GM12892 (cell line): ENCODE data around the gene ZFYVE28.
A peak's percentile ranks its signal among the peaks of the same experiment; 100 is the strongest.

ENCODE experiments used
- DNase-seq: peaks from one replicate; pipeline ENCODE4 v3.0.0; 2011; ENCODE audit not compliant: insufficient read length
- FAIRE-seq: peaks from 2 replicates; lab custom pipeline; 2011; peaks lifted over from hg19 to GRCh38; lab: Jason Lieb, UNC
- POLR2A ChIP-seq: IDR thresholded peaks from 2 replicates; pipeline ENCODE4 v1.6.1; 2011; ENCODE audit warnings: low read depth, low read length, control low read depth
- POLR2AphosphoS5 ChIP-seq: IDR thresholded peaks from 2 replicates; pipeline ENCODE4 v1.6.1; 2011; ENCODE audit warnings: low read depth, low read length, control low read depth
- TAF1 ChIP-seq: IDR thresholded peaks from 2 replicates; pipeline ENCODE4 v1.6.1; 2011; ENCODE audit warnings: low read depth, mild to moderate bottlenecking, control low read depth, low read length, borderline replicate concordance

Gene ZFYVE28

DNA sequence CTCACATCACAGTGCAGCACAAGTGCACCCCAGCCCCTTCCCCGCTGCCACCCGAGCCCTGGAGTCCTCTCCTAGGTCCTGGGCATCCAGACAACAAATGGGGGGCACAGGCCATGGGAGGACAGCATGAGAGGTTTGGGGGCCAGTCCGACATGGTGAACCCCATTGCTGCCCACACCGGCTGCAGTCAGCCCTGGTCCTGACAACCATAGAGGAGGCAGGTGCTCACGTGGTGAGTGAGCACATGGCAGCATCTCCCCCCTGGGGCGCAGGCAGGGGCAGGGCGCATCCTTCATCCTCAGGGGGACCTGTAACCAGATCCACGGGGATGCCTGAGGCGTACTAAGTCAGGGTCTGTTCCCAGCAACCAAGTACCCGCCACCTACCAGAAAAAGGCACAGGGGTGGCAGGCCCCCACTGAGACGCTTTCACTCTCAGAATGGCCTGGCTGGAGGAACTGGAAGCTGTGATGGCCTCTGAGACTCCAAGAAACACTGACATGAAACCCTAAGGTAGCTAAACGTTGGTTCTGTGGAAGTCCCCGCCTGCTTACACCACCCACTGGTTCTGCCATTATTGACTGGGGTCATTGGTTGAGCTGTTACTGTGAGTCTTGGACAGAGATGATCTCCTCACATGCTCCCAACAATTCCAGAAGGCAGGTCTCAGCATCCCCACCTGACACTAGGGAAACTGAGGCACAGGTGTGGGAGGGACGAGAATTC, 6.5 kb downstream of the ZFYVE28 start:
- FAIRE-seq (peak; percentile 93), DNase-seq (peak; percentile 56)
- 0 out of 2 replicates have a peak, but pooled peaks have one; percentile 26 for TF ChIP-seq POLR2A
- TF ChIP-seq POLR2AphosphoS5: no peak
- TF ChIP-seq TAF1: peak; percentile 61; the same call in 1 of the 2 replicates

DNA sequence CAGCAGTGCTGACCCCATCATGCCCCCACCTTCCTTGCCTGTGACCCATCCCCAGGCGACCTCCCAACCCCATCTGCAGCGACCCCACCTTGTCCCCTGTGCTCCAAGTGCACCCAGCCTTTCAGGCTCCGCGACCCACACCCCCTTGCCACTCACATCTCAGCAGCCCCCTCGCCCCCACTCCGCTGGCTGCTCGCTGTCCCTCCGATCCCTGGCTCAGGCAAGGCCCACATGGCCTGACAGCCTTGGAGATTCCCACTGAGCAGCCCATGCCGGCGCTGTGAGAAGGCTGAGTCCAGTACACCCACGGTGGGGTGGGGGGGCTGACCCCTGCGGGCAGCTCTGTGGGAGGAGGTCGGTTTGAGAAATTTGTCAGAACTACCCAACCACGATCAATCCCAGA, 9.1 kb downstream of the ZFYVE28 start:
- TF ChIP-seq TAF1: no peak
- no peak for TF ChIP-seq POLR2AphosphoS5
- TF ChIP-seq POLR2A: no peak
- FAIRE-seq (no peak), DNase-seq (no peak)

DNA sequence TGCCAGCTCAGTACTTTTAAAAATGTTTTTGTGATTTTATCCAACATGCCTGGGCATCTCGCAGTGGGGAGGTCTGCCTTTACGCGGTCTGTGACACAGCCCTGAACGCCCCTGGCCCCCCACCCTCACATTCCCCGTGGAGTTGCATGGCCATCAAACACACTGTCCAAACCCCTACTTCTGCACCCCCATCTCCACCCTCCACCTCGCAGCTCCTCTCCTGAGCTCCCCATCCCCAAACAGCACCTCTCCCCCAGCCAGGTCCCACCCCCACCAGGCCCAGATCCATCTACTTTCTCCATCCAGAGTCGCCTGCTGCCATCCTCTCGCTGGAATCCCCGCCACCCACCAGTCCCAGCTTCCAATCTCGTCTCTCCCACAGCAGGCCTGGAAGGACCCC, 9.5 kb downstream of the ZFYVE28 start:
- TF ChIP-seq TAF1 (no peak), POLR2A (no peak), POLR2AphosphoS5 (no peak)
- no peak for FAIRE-seq
- DNase-seq: no peak

DNA sequence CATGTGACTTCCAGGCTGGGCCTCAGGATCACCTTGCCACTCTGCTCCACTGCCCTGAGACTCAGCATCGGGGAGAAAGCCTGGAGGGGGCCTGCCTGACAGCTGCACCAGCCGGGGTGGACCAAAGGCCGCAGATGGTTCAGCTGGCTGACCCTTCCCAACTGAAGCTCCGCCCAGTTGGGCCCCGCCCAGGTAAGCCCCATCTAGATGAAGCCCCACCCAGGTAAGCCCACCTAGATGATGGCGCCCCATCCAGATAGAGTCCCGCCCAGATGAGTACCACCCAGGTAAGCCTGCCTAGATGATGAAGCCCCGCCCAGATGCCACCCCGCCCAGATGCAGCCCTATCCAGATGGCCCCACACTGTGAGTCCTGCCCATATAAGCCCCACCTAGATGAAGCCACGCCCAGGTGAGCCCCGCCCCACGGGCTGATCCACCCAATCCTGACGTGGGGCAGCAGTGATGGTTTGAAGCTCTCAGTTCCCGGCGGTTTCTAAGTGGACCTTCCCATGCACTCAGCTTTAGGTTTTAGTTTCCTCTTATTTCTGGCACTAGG, 10.0 kb downstream of the ZFYVE28 start:
- TF ChIP-seq TAF1: no peak
- TF ChIP-seq POLR2A: no peak
- TF ChIP-seq POLR2AphosphoS5: no peak
- DNase-seq (no peak), FAIRE-seq (no peak)

DNA sequence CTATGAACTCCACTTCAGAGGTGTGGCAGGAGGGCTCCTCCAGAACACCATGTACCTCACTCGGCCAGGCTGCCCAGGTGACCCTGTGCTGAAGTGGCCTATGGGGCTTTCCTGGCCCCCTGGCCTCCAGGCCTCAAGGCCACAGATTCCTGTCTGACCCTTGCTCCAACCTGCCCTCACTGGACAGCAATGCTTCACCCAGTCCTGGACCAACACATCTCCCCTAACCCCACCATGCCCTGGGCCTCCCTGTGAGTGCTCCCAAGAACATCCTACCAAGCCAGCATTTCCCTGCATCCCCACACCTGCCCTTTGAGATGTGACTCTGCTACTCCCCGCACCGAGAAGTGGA, 10.5 kb downstream of the ZFYVE28 start:
- FAIRE-seq (no peak), DNase-seq (no peak)
- no peak for TF ChIP-seq POLR2A
- TF ChIP-seq TAF1: no peak
- no peak for TF ChIP-seq POLR2AphosphoS5

DNA sequence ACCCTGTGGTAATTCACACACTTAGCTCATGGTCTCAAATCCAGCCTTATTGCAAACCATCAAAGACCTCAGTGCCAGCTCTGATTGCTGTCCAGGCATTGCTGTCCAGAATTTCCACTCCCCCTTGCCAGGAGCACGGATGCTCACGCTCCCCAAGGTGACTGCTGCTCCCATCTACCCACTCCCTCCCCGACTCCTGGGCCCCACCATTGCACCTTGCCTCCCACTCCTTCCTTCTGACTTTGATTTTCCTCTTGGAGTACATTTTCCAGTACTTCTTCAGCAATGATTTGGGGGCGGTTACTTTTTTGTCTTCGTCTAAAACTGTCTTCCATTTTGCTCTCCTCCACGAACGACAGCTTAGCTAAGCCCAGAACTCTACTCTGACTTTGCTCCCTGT, 11.5 kb downstream of the ZFYVE28 start:
- no peak for DNase-seq
- no peak for FAIRE-seq
- TF ChIP-seq TAF1: no peak
- TF ChIP-seq POLR2AphosphoS5: no peak
- no peak for TF ChIP-seq POLR2A

DNA sequence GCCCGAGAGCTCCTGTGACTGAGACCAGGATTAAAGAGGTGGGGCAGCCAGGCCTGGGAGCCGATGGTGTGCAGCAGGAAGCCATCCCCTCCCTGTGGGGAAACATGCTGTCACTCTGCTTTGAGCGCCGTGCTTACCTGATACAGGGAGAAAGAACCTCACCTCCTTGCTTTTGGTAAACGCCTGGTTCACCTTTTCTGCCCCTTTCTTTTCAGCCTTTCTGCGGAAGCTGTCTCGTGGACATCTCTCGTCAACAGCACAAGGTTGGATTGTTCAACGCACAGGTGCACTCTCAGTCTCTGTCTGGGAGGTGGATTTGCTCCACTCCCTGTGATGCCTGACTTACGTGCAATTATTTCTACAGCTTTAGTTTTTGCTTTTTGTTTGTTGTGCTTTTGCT, 12.0 kb downstream of the ZFYVE28 start:
- FAIRE-seq (no peak), DNase-seq (no peak)
- TF ChIP-seq TAF1: no peak
- no peak for TF ChIP-seq POLR2AphosphoS5
- no peak for TF ChIP-seq POLR2A

DNA sequence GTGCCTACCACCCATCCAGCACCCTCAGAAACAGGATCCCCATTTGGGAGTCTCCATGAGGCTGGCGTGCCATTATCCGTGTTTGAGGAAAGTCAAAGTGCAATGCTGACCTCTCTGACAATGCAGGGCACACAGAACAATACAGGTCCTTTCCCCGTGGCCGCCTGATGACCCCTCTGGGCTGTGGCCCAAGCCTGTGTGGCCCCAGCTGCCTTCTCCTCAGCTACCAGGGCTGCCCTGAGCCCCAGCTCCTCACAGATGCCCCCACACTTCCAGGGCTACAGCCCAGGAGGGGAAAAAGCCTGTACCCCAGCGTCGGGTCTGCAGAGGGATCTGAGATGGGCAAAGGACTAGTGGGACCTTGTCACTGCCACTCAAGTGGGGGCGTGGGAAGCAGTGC, 15.5 kb downstream of the ZFYVE28 start:
- no peak for TF ChIP-seq POLR2AphosphoS5
- no peak for TF ChIP-seq TAF1
- TF ChIP-seq POLR2A: no peak
- no peak for DNase-seq
- no peak for FAIRE-seq

DNA sequence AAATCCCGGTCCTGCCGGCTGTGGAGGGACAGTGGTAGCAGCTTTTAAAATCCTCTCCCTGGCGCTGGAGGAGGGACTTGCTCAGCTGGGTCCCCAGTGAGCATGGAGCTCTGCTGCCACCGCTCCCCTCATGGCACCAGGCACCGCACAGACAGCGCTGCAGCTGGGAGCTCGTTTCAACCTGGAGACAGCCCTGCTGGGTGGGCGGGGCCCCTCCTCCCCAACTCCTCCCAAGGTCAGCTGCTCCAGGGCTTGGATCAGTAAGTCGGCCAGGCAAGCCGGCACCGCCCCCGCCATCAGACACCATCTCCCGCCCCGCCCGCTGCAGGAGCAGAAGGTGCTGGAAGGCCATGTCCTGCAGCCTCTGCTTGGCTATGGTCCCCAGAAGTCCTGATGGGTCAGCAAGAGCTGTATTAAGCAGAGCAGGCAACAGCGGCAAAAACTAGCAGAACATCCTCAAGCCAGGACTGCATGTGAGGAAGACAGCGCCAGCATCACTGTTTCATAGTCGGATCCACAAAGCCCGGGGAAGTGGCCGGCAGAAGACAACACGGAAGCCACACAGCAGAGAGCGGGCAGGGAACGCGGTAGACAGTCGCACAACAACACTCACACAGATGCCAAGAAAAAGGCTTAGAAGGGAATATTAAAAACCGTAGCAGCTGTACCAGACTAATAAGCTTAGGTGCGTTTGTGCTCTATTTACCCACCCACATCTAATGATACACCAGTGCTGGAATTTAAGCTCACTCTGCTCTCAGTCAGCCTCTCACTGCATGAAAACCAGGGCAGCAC, 16.2 kb downstream of the ZFYVE28 start:
- FAIRE-seq (no peak), DNase-seq (no peak)
- TF ChIP-seq TAF1 (no peak), POLR2AphosphoS5 (no peak), POLR2A (no peak)

DNA sequence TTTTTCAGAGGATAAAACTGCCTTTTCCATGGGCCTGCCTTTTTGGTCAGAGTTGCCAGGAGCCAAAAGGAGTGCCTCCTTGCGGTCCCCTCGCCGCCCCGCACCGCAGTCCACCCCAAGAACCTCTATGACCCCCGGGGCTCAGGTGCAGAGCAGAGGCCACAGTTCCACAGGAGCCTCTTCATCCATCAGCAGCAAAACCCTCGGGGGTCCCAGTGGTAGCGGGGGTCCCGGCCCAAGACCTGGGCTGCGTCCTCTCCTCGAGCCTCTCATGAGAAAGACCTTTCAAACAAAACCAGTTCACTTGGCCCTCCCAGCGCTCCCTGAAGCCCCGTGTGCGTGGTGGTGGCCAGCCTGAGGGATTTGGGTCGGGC, 16.8 kb downstream of the ZFYVE28 start:
- TF ChIP-seq POLR2AphosphoS5: no peak
- TF ChIP-seq POLR2A: no peak
- no peak for TF ChIP-seq TAF1
- DNase-seq (no peak), FAIRE-seq (no peak)

DNA sequence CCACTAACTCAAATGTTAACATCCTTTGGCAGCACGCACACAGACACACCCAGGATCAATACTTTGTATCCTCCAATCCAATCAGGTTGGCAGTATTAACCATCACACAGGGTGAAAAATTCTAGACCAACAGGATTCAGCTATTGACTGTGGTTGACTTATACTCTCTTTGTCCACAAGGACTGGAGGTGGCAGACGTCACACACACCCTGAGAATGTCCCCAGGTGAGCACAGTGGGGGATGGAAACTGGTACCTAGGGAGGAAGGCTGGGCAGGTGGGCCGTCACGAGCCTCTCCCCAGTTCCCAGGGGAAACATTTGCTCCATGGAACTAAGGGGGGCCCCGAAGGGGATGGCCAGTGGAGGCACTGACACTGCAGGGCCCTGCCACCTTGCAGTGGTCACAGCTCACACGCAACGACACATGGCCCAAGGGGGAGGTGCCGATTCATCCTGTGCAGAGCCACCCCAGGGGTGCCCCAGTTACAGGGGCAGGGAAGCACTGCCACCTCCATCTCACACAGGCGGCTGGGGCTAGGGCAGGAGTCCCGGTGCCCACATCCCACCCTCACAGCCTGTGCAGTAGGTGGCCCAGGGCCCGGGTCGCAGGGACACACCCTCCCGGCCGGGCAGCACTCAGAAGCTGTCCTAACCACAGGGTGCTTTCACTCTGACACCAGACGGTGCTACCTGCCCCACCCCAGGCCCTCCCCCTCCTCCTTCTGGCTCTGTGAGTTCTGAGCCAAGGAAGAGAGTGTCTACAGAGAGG, 17.4 kb downstream of the ZFYVE28 start:
- DNase-seq (no peak), FAIRE-seq (no peak)
- no peak for TF ChIP-seq POLR2A

DNA sequence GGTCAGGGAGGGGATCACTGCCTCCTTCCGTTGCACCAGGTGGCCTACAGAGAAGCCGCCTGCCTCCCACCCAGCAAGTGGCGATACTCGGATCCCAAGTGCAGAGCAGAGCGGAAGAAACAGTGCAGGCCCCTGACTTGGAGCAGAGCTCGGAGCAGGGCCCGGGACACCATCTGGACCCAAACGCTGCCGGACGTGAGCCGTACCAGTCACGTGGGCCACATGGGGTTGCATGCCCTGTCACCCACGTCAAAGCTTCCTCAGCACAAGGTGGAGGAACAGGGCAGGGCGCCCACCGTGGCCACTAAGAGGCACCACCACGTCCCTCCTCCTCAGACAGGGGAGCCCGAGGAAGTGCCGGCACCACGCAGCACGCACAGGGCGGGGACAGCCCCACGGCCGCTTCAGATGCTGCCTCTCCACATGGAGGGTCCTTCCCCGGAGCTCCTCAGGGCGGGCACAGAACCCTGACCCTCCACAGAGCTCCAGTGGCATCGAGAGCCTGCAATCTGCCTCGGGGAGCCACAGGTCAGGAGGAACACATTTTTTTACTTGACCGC, 18.7 kb downstream of the ZFYVE28 start:
- TF ChIP-seq TAF1 (no peak), POLR2AphosphoS5 (no peak), POLR2A (no peak)
- FAIRE-seq (no peak), DNase-seq (no peak)
